Measurements from ENCODE around the gene DYNC2LI1.
"Not testable (repeated sequence)": the region's sequence is repeated elsewhere in the genome, so short reads cannot be mapped to it uniquely, and the experiment has no call there.

The DYNC2LI1 gene
- total RNA-seq: 3.9 to 16.3 (median 8.9) reads per million in 17 experiments

GRCh38 chr2:43773876-43774613, at the start of gene DYNC2LI1:
DYNC2LI1 (plus strand) TSS chr2:43774039; CDS start chr2:43774139, 100 bp downstream.
- peak; percentile 91 to 95 (median 93) for DNase-seq

- DNase-seq: no peak
Measured at GRCh38 chr2:43724728-43725526, 48.9 kb upstream of the DYNC2LI1 start.

- no peak for DNase-seq
Measured at GRCh38 chr2:43725711-43726246, 48.1 kb upstream of the DYNC2LI1 start.

DNA sequence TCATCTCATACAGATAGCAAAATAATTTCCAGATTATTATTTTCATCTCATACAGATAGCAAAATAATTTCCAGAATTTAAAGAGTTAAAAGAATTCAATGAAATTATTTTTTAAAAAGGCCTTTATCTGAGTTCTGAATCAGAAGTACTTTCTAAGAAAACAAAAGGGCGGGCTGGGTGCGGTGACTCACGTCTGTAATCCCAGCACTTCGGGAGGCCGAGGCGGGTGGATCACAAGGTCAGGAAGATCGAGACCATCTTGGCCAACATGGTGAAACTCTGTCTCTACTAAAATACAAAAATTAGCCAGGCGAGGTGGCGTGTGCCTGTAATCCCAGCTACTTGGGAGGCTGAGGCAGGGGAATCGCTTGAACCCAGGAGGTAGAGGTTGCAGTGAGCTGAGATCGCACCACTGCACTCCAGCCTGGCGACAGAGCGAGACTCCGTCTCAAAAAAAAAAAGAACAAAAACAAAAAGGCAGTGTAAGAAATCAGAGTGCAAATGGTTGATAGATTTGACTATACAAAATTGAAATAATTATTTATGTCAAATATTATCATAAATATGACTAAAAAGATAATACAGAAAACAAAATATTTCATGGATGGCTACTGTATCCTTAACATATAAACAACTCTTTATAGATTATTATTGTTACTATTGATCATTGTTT, 46.7 kb upstream of the DYNC2LI1 start:
- not testable (repeated sequence) for DNase-seq

DNA sequence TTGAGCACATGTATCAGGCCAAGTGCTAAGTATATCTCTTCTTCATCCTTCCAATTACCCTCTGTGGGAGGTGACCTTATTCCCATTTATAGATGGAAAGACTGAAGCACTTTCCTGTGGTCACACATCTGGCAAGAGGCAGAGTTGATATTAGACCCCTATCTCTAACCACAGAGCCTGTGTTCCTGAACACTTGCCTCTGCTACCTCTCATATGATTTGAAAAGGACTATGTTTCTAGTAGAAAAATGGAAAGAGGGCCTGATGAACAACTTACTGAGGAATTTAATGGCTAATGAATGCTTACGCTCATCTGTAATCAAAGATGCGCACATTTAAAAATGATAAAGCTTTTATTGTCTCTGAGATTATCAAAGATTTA, 46.2 kb upstream of the DYNC2LI1 start:
- no peak for DNase-seq

DNA sequence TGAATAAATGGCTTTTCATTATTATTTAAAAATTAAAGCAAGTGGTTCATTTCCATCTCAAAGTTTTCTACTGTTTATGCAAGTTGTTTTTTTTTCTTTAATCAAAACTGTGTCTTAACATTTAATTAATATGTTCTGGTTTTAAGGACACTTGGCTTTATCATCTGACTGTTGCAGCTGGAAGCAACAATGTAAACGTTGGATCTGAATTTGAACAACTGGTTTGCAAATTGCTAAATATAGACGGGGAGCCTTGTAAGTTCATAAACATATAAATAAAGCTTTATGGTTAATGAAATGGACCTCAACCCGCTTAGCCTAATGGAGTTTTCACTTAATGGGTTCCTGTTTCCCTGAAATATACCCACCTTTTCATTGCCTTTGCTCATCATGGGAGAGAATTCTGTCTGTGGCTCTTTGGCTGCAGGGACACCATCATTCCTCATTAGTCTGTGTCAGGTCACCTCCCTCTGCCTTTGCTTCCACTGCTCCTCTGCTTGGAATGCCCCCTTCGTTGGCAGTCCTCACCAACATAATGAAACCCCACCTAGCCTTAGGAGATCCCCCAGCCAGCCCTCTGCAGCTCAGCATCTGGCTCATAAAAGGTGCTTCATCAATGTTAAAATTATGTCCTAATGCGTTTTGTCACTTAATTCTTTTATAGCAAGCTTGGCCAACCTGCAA, 44.2 kb upstream of the DYNC2LI1 start:
- DNase-seq: no peak

- DNase-seq: no peak
Measured at GRCh38 chr2:43731211-43731610, 42.6 kb upstream of the DYNC2LI1 start.

DNA sequence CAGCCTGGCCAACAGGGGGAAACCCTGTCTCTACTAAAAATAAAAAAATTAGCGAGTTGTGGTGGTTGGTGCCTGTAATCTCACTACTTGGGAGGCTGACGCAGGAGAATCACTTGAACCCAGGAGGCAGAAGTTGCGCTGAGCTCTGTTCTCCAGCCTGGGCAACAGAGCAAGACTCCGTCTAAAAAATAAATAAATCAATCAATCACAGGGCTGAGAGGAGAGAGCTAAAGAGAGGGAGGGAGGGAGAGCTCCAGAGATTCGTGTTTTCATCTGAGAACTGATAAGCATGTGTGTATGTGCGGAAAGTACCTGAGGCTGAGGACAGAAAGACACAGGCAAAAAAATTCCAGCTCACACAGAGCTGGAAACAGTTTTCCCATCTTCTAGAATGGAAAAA, 37.2 kb upstream of the DYNC2LI1 start:
- no peak for DNase-seq

GRCh38 chr2:43737097-43737854, 36.6 kb upstream of the DYNC2LI1 start:
- no peak for DNase-seq

DNA sequence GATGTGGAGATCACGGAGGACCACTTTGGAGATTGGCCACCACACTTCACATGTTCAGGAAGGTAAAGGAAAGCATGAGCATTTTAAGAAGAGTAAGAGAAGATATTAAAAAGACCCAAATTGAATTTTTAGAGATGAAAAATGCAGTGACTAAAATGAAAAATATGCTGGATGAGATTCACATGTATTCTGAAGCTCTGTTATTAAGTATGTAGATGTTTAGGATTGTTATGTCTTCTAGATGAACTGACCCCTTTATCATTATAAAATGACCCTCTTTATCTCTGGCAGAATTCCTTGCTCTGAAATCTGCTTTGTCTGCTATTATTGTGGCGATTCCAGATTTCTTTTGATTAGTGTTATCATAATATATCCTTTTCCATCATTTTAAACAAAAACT, 36.0 kb upstream of the DYNC2LI1 start:
- no peak for DNase-seq

- DNase-seq: no peak
Measured at GRCh38 chr2:43738257-43738656, 35.6 kb upstream of the DYNC2LI1 start.

- no peak for DNase-seq
Measured at GRCh38 chr2:43743706-43744105, 30.1 kb upstream of the DYNC2LI1 start.

DNA sequence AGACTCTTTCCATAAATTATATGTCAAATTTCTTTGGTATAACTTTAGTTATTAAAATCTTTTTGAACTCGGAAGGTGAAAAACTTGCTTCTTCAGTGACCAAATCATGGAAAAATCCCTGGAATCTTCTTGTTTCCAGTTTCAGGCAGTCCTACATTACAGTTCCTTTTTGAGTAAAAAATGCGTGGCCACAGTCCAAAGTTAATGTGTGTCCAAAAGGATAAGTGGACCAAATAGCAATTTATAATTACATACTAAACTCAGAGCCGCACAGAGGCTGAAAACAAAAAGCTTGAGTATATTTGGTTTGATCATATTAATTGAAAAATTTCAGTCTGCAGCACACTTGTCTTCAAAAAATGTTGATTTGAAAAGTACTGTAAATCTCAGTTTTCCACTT, 28.4 kb upstream of the DYNC2LI1 start:
- no peak for DNase-seq

- no peak for DNase-seq
Measured at GRCh38 chr2:43748333-43748732, 25.5 kb upstream of the DYNC2LI1 start.

GRCh38 chr2:43749583-43749982, 24.3 kb upstream of the DYNC2LI1 start:
- no peak for DNase-seq

GRCh38 chr2:43751476-43751990, 22.3 kb upstream of the DYNC2LI1 start:
- DNase-seq: no peak

GRCh38 chr2:43752302-43752701, 21.5 kb upstream of the DYNC2LI1 start:
- DNase-seq: no peak

DNA sequence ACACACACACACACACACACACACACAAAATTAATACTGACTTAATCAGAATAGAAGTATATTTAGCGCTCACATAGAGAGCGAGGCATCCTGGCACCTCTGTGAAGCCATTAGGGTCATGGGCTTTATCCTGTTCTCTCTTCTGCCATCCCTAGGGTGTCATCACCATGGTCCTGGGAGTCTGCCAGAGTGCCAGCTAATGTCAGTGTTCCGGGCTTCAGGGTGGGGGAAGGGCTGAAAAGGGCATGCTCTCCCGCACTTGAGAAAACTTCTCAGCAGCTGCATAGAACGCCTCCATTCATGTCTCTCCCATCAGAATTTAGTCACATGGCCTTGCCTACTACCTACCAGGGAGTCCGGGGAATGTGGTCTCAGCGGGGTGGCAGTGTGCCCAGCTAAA, 19.7 kb upstream of the DYNC2LI1 start:
- DNase-seq: no peak

DNA sequence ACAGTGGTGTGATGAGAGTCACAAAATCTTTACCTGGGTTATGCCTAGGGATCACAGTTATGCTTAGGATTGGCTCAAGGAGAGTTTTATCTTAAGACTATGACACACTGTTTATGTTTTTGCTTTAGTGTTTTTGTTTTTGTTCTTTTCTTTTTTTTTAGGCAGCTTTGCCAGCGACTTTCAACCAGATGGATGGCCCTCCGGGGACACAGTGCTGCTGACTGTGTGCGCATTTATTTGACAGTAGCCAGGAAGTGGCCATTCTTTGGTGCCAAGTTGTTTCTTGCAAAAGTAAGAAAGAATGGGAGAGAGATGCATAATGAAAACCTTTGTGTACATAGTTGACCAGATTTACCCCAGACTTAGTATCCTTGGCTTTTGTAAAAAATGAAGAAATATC, 15.1 kb upstream of the DYNC2LI1 start:
- no peak for DNase-seq

GRCh38 chr2:43759195-43759594, 14.6 kb upstream of the DYNC2LI1 start:
- DNase-seq: no peak

DNA sequence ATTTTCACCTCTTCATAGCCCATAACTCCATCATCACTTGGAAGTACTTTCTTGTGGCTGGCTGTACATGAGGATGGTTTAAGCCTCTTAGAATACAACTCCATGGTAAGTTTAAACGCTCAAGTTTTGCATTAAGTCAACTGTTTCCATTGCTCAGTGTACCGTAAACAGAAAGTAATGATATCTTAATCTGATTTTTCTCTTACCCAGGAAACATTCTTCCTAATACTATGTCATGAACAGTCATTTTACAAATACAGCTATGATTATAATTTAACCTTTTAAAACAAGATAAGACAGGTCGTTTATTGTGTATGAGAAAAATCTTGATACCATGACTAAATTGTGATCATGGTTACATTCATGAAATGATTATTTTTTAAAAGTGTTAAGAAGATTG, 11.6 kb upstream of the DYNC2LI1 start:
- no peak for DNase-seq

GRCh38 chr2:43763091-43763490, 10.7 kb upstream of the DYNC2LI1 start:
- DNase-seq: no peak
